ENCODE data around the gene ADD2. TPM values are rescaled to one million over a fixed set of nuclear protein-coding genes. Genes with fewer than 3 reads are reported as not detected.

ADD2 gene
- total RNA-seq, 1 experiment from 2014 or later = 50.5 TPM

GRCh38 chr2:70703900-70704549 is 64.0 kb downstream of the ADD2 start:
- DNase-seq (ENCODE audit: low spot score) = peak; percentile 18

GRCh38 chr2:70702711-70703395 is 65.1 kb downstream of the ADD2 start:
- DNase-seq (ENCODE audit: low spot score) = no peak

DNA sequence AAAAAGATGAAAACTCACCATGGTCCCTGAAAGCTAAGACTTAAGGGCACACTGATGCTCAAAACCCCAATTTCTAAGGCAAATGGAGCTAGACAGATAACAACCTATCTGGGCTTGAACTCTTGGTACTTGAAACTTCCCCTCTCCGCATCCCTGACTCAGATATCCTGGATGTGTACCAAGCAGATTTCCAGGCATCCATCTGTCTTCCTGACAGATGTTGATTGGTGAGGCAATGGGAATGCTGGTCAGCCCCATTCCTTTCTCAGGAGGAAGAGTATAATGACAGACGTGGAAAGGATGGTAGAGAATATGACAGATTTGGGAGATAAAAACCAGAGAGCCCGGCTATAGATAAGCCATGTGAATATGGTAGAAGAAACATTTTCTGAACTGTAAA is 69.2 kb downstream of the ADD2 start:
- peak; percentile 59 for DNase-seq (ENCODE audit: low spot score)

DNA sequence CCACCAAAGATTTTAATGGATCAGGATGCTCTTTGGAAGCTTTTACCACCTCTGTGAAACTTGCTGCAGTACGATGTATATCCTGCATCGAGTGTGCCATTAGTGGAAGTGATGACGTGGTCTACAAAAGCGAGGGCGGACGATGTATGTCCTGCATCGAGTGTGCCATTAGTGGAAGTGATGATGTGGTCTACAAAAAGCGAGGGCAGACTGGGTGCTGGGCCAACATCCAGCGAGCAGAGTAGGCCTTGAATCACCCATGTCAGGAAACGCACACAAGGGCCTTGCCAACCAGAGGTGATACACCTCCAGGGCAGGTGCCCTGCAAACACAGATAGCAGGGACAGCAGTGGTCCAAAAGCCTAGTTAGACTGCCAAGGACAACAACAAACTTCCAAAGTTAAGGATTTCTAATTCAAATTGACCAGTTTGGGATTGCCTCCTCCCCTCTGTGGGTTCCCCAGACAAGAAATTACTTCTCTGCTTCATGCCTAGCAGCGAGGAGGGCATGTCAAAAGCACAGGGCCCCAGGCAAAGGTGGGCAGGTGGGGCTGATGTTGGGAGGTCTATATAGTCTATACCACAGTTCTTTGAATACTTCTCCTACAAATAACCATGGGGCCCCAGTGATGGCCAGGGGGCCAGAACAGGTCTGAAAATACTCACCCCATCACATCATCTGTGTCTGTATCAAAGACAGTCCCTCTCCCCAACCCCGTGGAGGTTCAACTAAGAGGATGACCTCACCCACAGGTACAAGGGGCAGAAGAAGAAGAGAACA is 70.2 kb downstream of the ADD2 start:
- no peak for DNase-seq (ENCODE audit: low spot score)

- DNase-seq (ENCODE audit: low spot score) = no peak
Observed at GRCh38 chr2:70696142-70696541, 71.9 kb downstream of the ADD2 start.

- DNase-seq (ENCODE audit: low spot score) = no peak
Observed at GRCh38 chr2:70692256-70692655, 75.7 kb downstream of the ADD2 start.

GRCh38 chr2:70691497-70692140 is 76.4 kb downstream of the ADD2 start:
- no peak for DNase-seq (ENCODE audit: low spot score)

- DNase-seq (ENCODE audit: low spot score) = no peak
Observed at GRCh38 chr2:70690846-70691245, 77.2 kb downstream of the ADD2 start.

GRCh38 chr2:70688427-70688826 is 79.6 kb downstream of the ADD2 start:
- no peak for DNase-seq (ENCODE audit: low spot score)

GRCh38 chr2:70687461-70687795 is 80.6 kb downstream of the ADD2 start:
- no peak for DNase-seq (ENCODE audit: low spot score)

DNA sequence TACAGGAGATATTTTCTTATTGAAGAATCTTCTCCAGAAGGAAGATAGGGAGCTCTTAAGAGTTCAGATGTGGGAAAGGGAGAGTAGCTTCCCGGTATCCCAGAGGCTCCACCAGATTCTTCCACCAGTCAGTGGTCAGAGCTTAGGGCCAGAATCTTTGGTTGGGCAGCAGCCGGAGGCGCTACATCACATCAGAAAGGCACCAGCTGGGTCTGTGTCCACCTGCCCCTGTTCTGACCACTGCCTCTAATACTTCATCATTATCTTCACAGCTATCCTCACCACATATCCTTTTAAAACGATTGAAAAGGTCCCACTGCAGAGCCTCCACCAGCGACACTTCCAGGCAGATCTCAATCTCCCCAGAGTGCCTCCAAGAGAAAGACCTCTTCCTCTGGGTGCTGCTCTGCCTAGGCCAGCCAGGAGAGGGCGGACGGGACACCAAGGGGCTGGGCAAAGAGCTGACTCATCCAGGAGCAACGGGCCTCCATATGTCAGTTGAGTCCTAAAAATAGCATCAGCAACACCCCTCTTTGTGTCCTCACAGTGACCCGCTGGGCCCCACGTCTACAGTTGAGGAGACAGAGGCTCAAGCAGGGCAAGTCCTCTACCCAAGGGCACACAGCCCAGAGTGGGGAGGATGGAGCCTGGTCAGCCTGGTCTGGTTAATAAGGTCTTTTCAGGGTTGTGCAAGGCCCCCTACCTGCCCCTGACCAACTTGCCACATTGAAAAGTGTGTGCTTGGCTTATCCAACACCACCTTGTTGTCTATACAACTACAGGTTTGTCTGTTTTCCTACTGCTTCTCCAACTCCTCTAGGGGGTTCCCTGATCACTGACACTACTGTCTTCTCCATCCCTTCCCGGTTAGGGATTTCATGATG is 81.2 kb downstream of the ADD2 start:
- DNase-seq (ENCODE audit: low spot score) = peak; percentile 95

- no peak for DNase-seq (ENCODE audit: low spot score)
Observed at GRCh38 chr2:70685771-70686171, 82.2 kb downstream of the ADD2 start.

GRCh38 chr2:70684846-70685622 is 83.0 kb downstream of the ADD2 start:
- DNase-seq (ENCODE audit: low spot score) = no peak

GRCh38 chr2:70683455-70683854 is 84.5 kb downstream of the ADD2 start:
- no peak for DNase-seq (ENCODE audit: low spot score)

DNA sequence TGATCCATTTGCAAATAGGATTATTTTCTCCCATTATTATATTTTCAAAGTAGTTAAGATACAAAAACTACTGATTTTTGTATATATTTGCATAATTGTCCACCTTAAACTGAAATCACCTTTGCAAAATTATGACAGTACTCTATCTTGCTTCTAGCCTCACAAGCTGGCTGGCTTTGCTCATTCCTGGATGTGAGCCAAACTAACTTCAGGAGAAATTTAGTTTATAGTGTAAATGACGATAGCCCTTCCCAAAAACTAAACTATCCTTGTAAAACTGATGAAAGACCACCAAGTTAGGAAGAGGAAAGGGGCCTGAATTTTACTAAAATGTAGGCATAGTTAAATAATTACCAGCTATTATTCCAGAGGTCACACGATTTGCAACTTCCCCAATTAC is 87.3 kb downstream of the ADD2 start:
- no peak for DNase-seq (ENCODE audit: low spot score)

- DNase-seq (ENCODE audit: low spot score) = no peak
Observed at GRCh38 chr2:70679259-70679658, 88.7 kb downstream of the ADD2 start.

DNA sequence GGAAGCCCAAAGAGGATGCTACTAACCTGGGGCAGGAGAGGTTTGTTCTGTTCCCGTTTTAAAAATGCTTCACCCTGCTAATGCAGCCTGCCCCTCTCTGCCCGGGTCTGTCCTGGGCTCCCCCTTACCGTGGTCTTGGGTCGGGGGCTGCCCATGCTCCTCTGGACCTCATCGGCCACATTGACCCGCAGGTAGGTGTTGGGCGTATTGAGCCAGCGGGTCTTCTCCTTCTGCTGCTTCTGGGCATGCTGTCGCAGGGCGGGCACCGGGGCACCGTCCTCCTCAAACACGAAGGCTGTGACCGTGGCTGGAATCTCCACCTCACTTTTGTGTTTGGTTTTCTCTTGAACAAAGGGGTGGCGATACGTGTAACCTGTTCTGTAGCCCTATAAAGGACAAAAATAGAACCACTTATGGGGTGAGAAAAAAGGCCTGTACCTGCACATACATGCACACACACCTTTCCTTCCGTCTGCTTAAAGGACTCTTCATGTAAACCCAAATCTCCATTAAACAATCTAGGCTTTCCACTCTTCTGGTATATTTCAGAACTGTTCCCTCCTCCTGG is 89.3 kb downstream of the ADD2 start:
- no peak for DNase-seq (ENCODE audit: low spot score)

GRCh38 chr2:70676301-70677035 is 91.5 kb downstream of the ADD2 start:
- DNase-seq (ENCODE audit: low spot score) = no peak

GRCh38 chr2:70675862-70676261 is 92.1 kb downstream of the ADD2 start:
- no peak for DNase-seq (ENCODE audit: low spot score)

All from A172 (cell line).